IMR-90 (cell line): ENCODE data around the gene MDP1. TPM values are rescaled to one million over a fixed set of nuclear protein-coding genes. Genes with fewer than 3 reads are reported as not detected.

Source experiments
- ATAC-seq: fragments of 200-7000 bp; cut with Tn5 transposase; 2 replicates; pipeline ENCODE4 v1.9.1; 2020; ENCODE audit warnings: low read depth, mild to moderate bottlenecking, moderate library complexity
- BruUV-seq: library from RNA; stranded (reverse); fragments of 400-500 nt; replicated peaks from 2 replicates; lab custom pipeline; 2021; lab: Mats Ljungman, UMichigan
- CTCF ChIA-PET: fragments of 300-600 bp; formaldehyde crosslinking; extraction: SDS; loops from one replicate; lab custom pipeline; 2021; ENCODE audit warnings: antibody characterized with exemption; lab: Yijun Ruan, JAX
- POLR2A ChIA-PET: fragments of 300-600 bp; sonication (Branson Sonifier 250); formaldehyde crosslinking; loops from one replicate; lab custom pipeline; 2022; ENCODE audit warnings: antibody characterized with exemption; ENCODE audit not compliant: unreplicated experiment; lab: Charles Lee
- DNase-seq: peaks from one replicate; pipeline ENCODE4 v3.0.0; 2013
- H2AFZ ChIP-seq: replicated peaks from 2 replicates; pipeline ENCODE3; 2013; ENCODE audit warnings: low read length, mild to moderate bottlenecking; ENCODE audit not compliant: poor library complexity
- H2AK5ac ChIP-seq: 2 replicates; pipeline ENCODE4 v1.6.1; 2013; ENCODE audit warnings: low read depth, low read length, inconsistent platforms
- H2AK9ac ChIP-seq: replicated peaks from 2 replicates; pipeline ENCODE3; 2013; ENCODE audit warnings: mild to moderate bottlenecking, low read depth, low read length, moderate library complexity; ENCODE audit not compliant: poor library complexity
- H2BK120ac ChIP-seq: 2 replicates; pipeline ENCODE4 v1.6.1; 2013; ENCODE audit warnings: low read depth, low read length, inconsistent platforms
- H2BK15ac ChIP-seq: 3 replicates; pipeline ENCODE4 v1.6.1; 2013; ENCODE audit warnings: low read depth, low read length, inconsistent platforms
- H2BK20ac ChIP-seq: 2 replicates; pipeline ENCODE4 v1.6.1; 2013; ENCODE audit warnings: low read depth, mild to moderate bottlenecking, inconsistent platforms, low read length, moderate library complexity
- H2BK5ac ChIP-seq: 2 replicates; pipeline ENCODE4 v1.6.1; 2013; ENCODE audit warnings: mild to moderate bottlenecking, low read depth, low read length, inconsistent platforms; ENCODE audit not compliant: poor library complexity, severe bottlenecking
- H3K14ac ChIP-seq: replicated peaks from 2 replicates; pipeline ENCODE4 v1.6.1; 2013; ENCODE audit warnings: low read depth, low read length, inconsistent platforms
- H3K18ac ChIP-seq: 2 replicates; pipeline ENCODE4 v1.6.1; 2013; ENCODE audit warnings: low read depth, low read length, control low read depth
- H3K23ac ChIP-seq: 2 replicates; pipeline ENCODE4 v1.6.1; 2013; ENCODE audit warnings: low read depth, low read length, inconsistent platforms
- H3K27ac ChIP-seq: 2 replicates; pipeline ENCODE4 v1.5.1; 2013; ENCODE audit warnings: mild to moderate bottlenecking, control low read depth, low read length; ENCODE audit not compliant: insufficient read depth
- H3K27me3 ChIP-seq: 2 replicates; pipeline ENCODE4 v1.6.1; 2013; ENCODE audit warnings: low read length; ENCODE audit not compliant: control insufficient read depth, insufficient read depth
- H3K36me3 ChIP-seq: 2 replicates; pipeline ENCODE4 v1.6.1; 2013; ENCODE audit warnings: low read length, mixed read lengths; ENCODE audit not compliant: control insufficient read depth, insufficient read depth
- H3K4ac ChIP-seq: 2 replicates; pipeline ENCODE4 v1.6.1; 2013; ENCODE audit warnings: low read depth, low read length, inconsistent platforms
- H3K4me1 ChIP-seq: 2 replicates; pipeline ENCODE4 v1.6.1; 2013; ENCODE audit warnings: low read length, mixed read lengths; ENCODE audit not compliant: control insufficient read depth, insufficient read depth
- H3K4me2 ChIP-seq: 2 replicates; pipeline ENCODE4 v1.6.1; 2013; ENCODE audit warnings: low read depth, mild to moderate bottlenecking, control low read depth, low read length, moderate library complexity
- H3K4me3 ChIP-seq: 2 replicates; pipeline ENCODE4 v1.5.1; 2013; ENCODE audit warnings: low read depth, mild to moderate bottlenecking, control low read depth, low read length, moderate library complexity; ENCODE audit not compliant: insufficient read depth
- H3K56ac ChIP-seq: 2 replicates; pipeline ENCODE4 v1.6.1; 2013; ENCODE audit warnings: low read length, inconsistent platforms; ENCODE audit not compliant: insufficient read depth; ENCODE audit errors: extremely low read depth
- H3K79me1 ChIP-seq, 2 experiments: 2 replicates each; pipeline ENCODE4 v1.6.1; 2013; ENCODE audit warnings: low read length in 2 of 2, inconsistent platforms in 1 of 2, low read depth in 1 of 2
- H3K9ac ChIP-seq: 2 replicates; pipeline ENCODE4 v1.6.1; 2013; ENCODE audit warnings: low read depth, low read length, control low read depth
- H3K9me1 ChIP-seq: 2 replicates; pipeline ENCODE4 v1.6.1; 2013; ENCODE audit warnings: low read length, inconsistent platforms; ENCODE audit not compliant: insufficient read depth
- H3K9me3 ChIP-seq: 2 replicates; pipeline ENCODE4 v1.6.1; 2013; ENCODE audit warnings: low read length; ENCODE audit not compliant: control insufficient read depth, insufficient read depth
- H4K20me1 ChIP-seq: 2 replicates; pipeline ENCODE4 v1.6.1; 2013; ENCODE audit warnings: low read length, inconsistent platforms; ENCODE audit not compliant: insufficient read depth
- H4K5ac ChIP-seq: 2 replicates; pipeline ENCODE4 v1.6.1; 2013; ENCODE audit warnings: mild to moderate bottlenecking, low read depth, low read length, control low read depth
- H4K8ac ChIP-seq, 2 experiments: 2 replicates each; pipeline ENCODE4 v1.6.1; 2013; ENCODE audit warnings: low read depth in 2 of 2, low read length in 2 of 2, control low read depth in 1 of 2, inconsistent platforms in 1 of 2
- H4K91ac ChIP-seq: 2 replicates; pipeline ENCODE4 v1.6.1; 2013; ENCODE audit warnings: low read depth, low read length, inconsistent platforms; ENCODE audit not compliant: insufficient read depth
- BHLHE40 ChIP-seq: fragments of 150-350 bp; IDR thresholded peaks from 2 replicates; pipeline ENCODE4 v1.6.1; 2016; ENCODE audit warnings: mild to moderate bottlenecking, low read depth, low read length
- CEBPB ChIP-seq: IDR thresholded peaks from 2 replicates; pipeline ENCODE4 v1.6.1; 2012; ENCODE audit warnings: low read depth, low read length, improper control_type of control experiment
- CHD1 ChIP-seq: IDR thresholded peaks from 2 replicates; pipeline ENCODE4 v1.6.1; 2012; ENCODE audit warnings: low read depth, low read length, improper control_type of control experiment
- CTCF ChIP-seq: conservative IDR thresholded peaks from 2 replicates; pipeline ENCODE4 v1.5.1; 2012; ENCODE audit warnings: mild to moderate bottlenecking, low read depth, low read length, improper control_type of control experiment
- ELK1 ChIP-seq: fragments of 150-350 bp; IDR thresholded peaks from 2 replicates; pipeline ENCODE4 v1.6.1; 2016; ENCODE audit warnings: low read depth, mild to moderate bottlenecking, low read length, moderate library complexity, borderline replicate concordance
- FOS ChIP-seq: fragments of 150-350 bp; IDR thresholded peaks from 2 replicates; pipeline ENCODE4 v1.6.1; 2016; ENCODE audit warnings: low read depth, low read length
- MAFK ChIP-seq: IDR thresholded peaks from 2 replicates; pipeline ENCODE4 v1.6.1; 2012; ENCODE audit warnings: low read depth, low read length, improper control_type of control experiment
- MAZ ChIP-seq: IDR thresholded peaks from 2 replicates; pipeline ENCODE4 v1.6.1; 2012; ENCODE audit warnings: low read depth, mild to moderate bottlenecking, low read length, improper control_type of control experiment, moderate library complexity, borderline replicate concordance
- MXI1 ChIP-seq: IDR thresholded peaks from 2 replicates; pipeline ENCODE4 v1.6.1; 2012; ENCODE audit warnings: low read depth, mild to moderate bottlenecking, low read length, moderate library complexity, borderline replicate concordance
- NFE2L2 ChIP-seq: fragments of 150-350 bp; IDR thresholded peaks from 2 replicates; pipeline ENCODE4 v1.6.1; 2016; ENCODE audit warnings: low read depth, mild to moderate bottlenecking, low read length
- POLR2A ChIP-seq: IDR thresholded peaks from 2 replicates; pipeline ENCODE4 v1.6.1; 2012; ENCODE audit warnings: mild to moderate bottlenecking, low read depth, low read length
- RAD21 ChIP-seq: IDR thresholded peaks from 2 replicates; pipeline ENCODE4 v1.6.1; 2012; ENCODE audit warnings: low read length, improper control_type of control experiment
- RFX5 ChIP-seq: IDR thresholded peaks from 2 replicates; pipeline ENCODE4 v1.8.0; 2012; ENCODE audit warnings: low read depth, mild to moderate bottlenecking, low read length, moderate library complexity
- SMC3 ChIP-seq: fragments of 150-350 bp; IDR thresholded peaks from 2 replicates; pipeline ENCODE4 v1.6.1; 2016; ENCODE audit warnings: low read depth, mild to moderate bottlenecking, antibody characterized with exemption, low read length, moderate library complexity
- USF2 ChIP-seq: fragments of 150-350 bp; IDR thresholded peaks from 2 replicates; pipeline ENCODE4 v1.6.1; 2017; ENCODE audit warnings: mild to moderate bottlenecking, antibody characterized with exemption, low read length, low read depth
- WGBS, 2 experiments: methylation state at CpG; one replicate each; pipeline versions ENCODE4 v1.1.5 to v1.1.7; 2013; ENCODE audit warnings: missing lambda C conversion rate in 2 of 2; ENCODE audit not compliant: insufficient read length in 1 of 2; ENCODE audit errors: extremely low coverage in 2 of 2; 5-methylcytosine and 5-hydroxymethylcytosine counted together
- dilution Hi-C: fragments of 300-500 bp; cut with HindIII; formaldehyde crosslinking; loops from one replicate; pipeline ENCODE4 v1.14.3; 2018; ENCODE audit warnings: low sequenced_read_pairs; ENCODE audit not compliant: unreplicated experiment
- in situ Hi-C: fragments of 300-500 bp; cut with MboI; formaldehyde crosslinking; loops from 3 replicates; pipeline ENCODE4 v1.14.3; 2019; ENCODE audit warnings: low sequenced_read_pairs, inconsistent platforms, mixed read lengths
- intact Hi-C: fragments of 100-400 bp; cut with micrococcal nuclease; formaldehyde crosslinking; loops from 2 replicates; pipeline ENCODE4 v1.10.0; 2022
- polyA plus RNA-seq, 3 experiments: library from polyadenylated mRNA; depleted of rRNA; stranded (reverse); fragments of >200 nt; gene quantifications; 2 replicates each; pipeline ENCODE4 v1.2.3, GENCODE V29; 2012; ENCODE audit warnings: low replicate concordance in 1 of 3
- total RNA-seq: library from RNA; depleted of rRNA; stranded (reverse); fragments of >200 nt; gene quantifications from 2 replicates; pipeline ENCODE4 v1.2.3, GENCODE V29; 2012

MDP1 gene
- total and polyA plus RNA-seq, 2 of the 4 experiments (the other 2 are of a cell fraction) = 15.1 to 17.8 TPM

- H3K27ac ChIP-seq = no peak overlapping the region
- H2AFZ ChIP-seq = no peak overlapping the region
- no peak overlapping the region for H3K4ac ChIP-seq
- H4K5ac ChIP-seq = no peak overlapping the region
- BruUV-seq = no TSS peak
- no peak overlapping the region for H3K4me2 ChIP-seq
- no peak overlapping the region for H3K23ac ChIP-seq
- H4K91ac ChIP-seq = no peak overlapping the region
- no peak overlapping the region for H3K9ac ChIP-seq
- H2BK5ac ChIP-seq = no peak overlapping the region
- no peak overlapping the region for H2AK9ac ChIP-seq
- H3K36me3 ChIP-seq = peaks cover 44% of the 10 kb centered on the region
- no peak overlapping the region for H3K18ac ChIP-seq
- no peaks in the 10 kb centered on the region for H3K9me3 ChIP-seq
- CTCF ChIA-PET = interaction anchor here (1.2 kb wide), 1 partner anchor 59 kb away, joined by 3 read pairs; no protein-coding TSS in a partner anchor
- H2BK20ac ChIP-seq = no peak overlapping the region
- no peak for DNase-seq
- no peak overlapping the region for H2BK120ac ChIP-seq
- POLR2A ChIA-PET = no interaction called here
- H3K27me3 ChIP-seq = no peaks in the 10 kb centered on the region
- dilution Hi-C loops = no loop called here
- 95% methylated on average over 3 of the region's 5 CpGs; no CpG with 5 or more reads in 1 of the 2 experiments for WGBS, 2 experiments
- peaks cover 24% of the 10 kb centered on the region for H3K9me1 ChIP-seq
- peaks cover 4% of the 10 kb centered on the region for H4K20me1 ChIP-seq
- H2AK5ac ChIP-seq = no peak overlapping the region
- no peak overlapping the region for H2BK15ac ChIP-seq
- H4K8ac ChIP-seq = no peak overlapping the region
- no peak overlapping the region for H3K56ac ChIP-seq
- peaks cover 56 to 82% of the 10 kb centered on the region in 2 experiments for H3K79me1 ChIP-seq
- peaks cover 14% of the 10 kb centered on the region for H3K4me1 ChIP-seq
- in situ Hi-C loops = loop anchor here (10.0 kb wide), 1 partner anchor 196 kb away; no protein-coding TSS in a partner anchor
- no peak overlapping the region for H3K4me3 ChIP-seq
- intact Hi-C loops = no loop called here
- no peak for TF ChIP-seq USF2
- TF ChIP-seq CEBPB = no peak
- TF ChIP-seq CHD1 = no peak
- TF ChIP-seq FOS = no peak
- no peak for TF ChIP-seq MAFK
- no peak for TF ChIP-seq RAD21
- TF ChIP-seq CTCF = no peak
- no peak for TF ChIP-seq POLR2A
- no peak for TF ChIP-seq BHLHE40
- TF ChIP-seq SMC3 = no peak
- TF ChIP-seq RFX5 = no peak
- no peak for TF ChIP-seq NFE2L2
- TF ChIP-seq ELK1 = no peak
- no peak for TF ChIP-seq MAZ
- TF ChIP-seq MXI1 = no peak
- H3K14ac ChIP-seq = no peak overlapping the region
- no peak for ATAC-seq
Measured at GRCh38 chr14:24238527-24239037, 22.7 kb upstream of the MDP1 start.
